ENCODE results near the gene PCGF3. TPM values are rescaled to one million over a fixed set of nuclear protein-coding genes. Genes with fewer than 3 reads are reported as not detected.
"Not testable (repeated sequence)": the region's sequence is repeated elsewhere in the genome, so short reads cannot be mapped to it uniquely, and the experiment has no call there.

Gene PCGF3
- total RNA-seq, 1 experiment from 2014 or later, result 66.3 TPM

DNA sequence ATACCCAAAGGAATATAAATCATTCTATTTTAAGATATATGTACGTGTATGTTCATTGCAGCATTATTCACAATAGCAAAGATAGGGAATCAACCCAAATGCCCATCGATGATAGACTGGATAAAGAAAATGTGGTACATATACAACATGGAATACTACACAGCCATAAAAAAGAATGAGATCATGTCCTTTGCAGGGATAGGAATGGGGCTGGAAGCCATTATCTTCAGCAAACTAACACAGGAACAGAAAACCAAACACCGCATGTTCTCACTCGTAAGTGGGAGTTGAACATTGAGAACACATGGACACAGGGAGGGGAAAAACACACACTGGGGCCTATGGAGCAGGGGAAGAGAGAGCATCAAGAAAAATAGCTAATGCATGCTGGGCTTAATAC is 101.3 kb downstream of the PCGF3 start:
- H3K27ac ChIP-seq (ENCODE audit: low read depth, low read length); RAD21 ChIA-PET (ENCODE audit: low non-redundant PET in 1 of 2, low total read pairs in 2 of 2, uncharacterized antibody in 2 of 2, unreplicated experiment in 2 of 2); H3K9me3 ChIP-seq (ENCODE audit: control insufficient read depth in 1 of 2, insufficient read depth in 1 of 2, low read depth in 1 of 2, low read length in 2 of 2); H3K9me2 ChIP-seq (ENCODE audit: insufficient read depth); H2AFZ ChIP-seq (ENCODE audit: low read depth, low read length, poor library complexity, severe bottlenecking); POLR2A ChIA-PET; H3K9ac ChIP-seq (ENCODE audit: low read length); DNase-seq (ENCODE audit: low read depth, low spot score); intact Hi-C loops (cut with micrococcal nuclease); H3K27me3 ChIP-seq (ENCODE audit: insufficient read depth, low read length); H3K4me1 ChIP-seq (ENCODE audit: control insufficient read depth in 1 of 2, insufficient read depth in 2 of 2, low read length in 2 of 2); H3K79me2 ChIP-seq (ENCODE audit: insufficient read depth, low read length); ATAC-seq; H3K4me2 ChIP-seq (ENCODE audit: low read length); BruUV-seq (replicated peaks); H4K20me1 ChIP-seq (ENCODE audit: insufficient read depth); H3K36me3 ChIP-seq (ENCODE audit: control insufficient read depth in 1 of 2, insufficient read depth in 2 of 2, low read length in 2 of 2); H3K4me3 ChIP-seq (replicated peaks in 1 of 2; ENCODE audit: low read depth in 1 of 2, low read length in 2 of 2); CTCF ChIA-PET: not testable (repeated sequence)

DNA sequence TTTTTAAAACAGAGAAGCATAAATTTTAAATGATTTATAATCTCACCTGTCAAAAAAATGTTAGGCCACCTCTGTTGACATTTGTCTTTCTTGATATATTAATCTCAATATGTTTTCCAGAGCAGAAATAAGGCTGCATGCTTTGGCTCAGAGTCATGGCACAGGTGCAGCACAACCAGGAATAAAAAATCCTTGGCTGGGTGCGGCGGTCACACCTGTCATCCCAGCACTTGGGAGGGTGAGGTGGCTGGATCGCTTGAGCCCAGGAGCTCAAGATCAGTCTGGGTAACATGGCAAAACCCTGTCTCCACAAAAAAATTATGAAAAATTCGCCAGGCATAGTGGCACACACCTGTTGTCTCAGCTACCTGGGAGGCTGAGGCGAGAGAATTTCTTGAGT is 102.2 kb downstream of the PCGF3 start:
- intact Hi-C loops (cut with micrococcal nuclease), result no loop called here
- no peak overlapping the region for H3K27ac ChIP-seq (ENCODE audit: low read depth, low read length)
- no peaks in the 10 kb centered on the region for H3K4me1 ChIP-seq (ENCODE audit: control insufficient read depth in 1 of 2, insufficient read depth in 2 of 2, low read length in 2 of 2)
- H3K36me3 ChIP-seq (ENCODE audit: control insufficient read depth in 1 of 2, insufficient read depth in 2 of 2, low read length in 2 of 2), result no peaks in the 10 kb centered on the region
- no peak overlapping the region for H3K4me3 ChIP-seq (replicated peaks in 1 of 2; ENCODE audit: low read depth in 1 of 2, low read length in 2 of 2)
- no peaks in the 10 kb centered on the region for H3K27me3 ChIP-seq (ENCODE audit: insufficient read depth, low read length)
- no TSS peak for BruUV-seq (replicated peaks)
- DNase-seq (ENCODE audit: low read depth, low spot score) (no peak), ATAC-seq (no peak)
- no peak overlapping the region for H2AFZ ChIP-seq (ENCODE audit: low read depth, low read length, poor library complexity, severe bottlenecking)
- no peaks in the 10 kb centered on the region for H3K79me2 ChIP-seq (ENCODE audit: insufficient read depth, low read length)
- CTCF ChIA-PET, result no interaction called here
- H3K9me3 ChIP-seq (ENCODE audit: control insufficient read depth in 1 of 2, insufficient read depth in 1 of 2, low read depth in 1 of 2, low read length in 2 of 2), result no peaks in the 10 kb centered on the region
- H3K9me2 ChIP-seq (ENCODE audit: insufficient read depth), result no peaks in the 10 kb centered on the region
- H3K9ac ChIP-seq (ENCODE audit: low read length), result no peak overlapping the region
- POLR2A ChIA-PET, result no interaction called here
- H3K4me2 ChIP-seq (ENCODE audit: low read length), result no peak overlapping the region
- no peaks in the 10 kb centered on the region for H4K20me1 ChIP-seq (ENCODE audit: insufficient read depth)
- RAD21 ChIA-PET (ENCODE audit: low non-redundant PET in 1 of 2, low total read pairs in 2 of 2, uncharacterized antibody in 2 of 2, unreplicated experiment in 2 of 2), result no interaction called here
- TF ChIP-seq, protein P1, sequence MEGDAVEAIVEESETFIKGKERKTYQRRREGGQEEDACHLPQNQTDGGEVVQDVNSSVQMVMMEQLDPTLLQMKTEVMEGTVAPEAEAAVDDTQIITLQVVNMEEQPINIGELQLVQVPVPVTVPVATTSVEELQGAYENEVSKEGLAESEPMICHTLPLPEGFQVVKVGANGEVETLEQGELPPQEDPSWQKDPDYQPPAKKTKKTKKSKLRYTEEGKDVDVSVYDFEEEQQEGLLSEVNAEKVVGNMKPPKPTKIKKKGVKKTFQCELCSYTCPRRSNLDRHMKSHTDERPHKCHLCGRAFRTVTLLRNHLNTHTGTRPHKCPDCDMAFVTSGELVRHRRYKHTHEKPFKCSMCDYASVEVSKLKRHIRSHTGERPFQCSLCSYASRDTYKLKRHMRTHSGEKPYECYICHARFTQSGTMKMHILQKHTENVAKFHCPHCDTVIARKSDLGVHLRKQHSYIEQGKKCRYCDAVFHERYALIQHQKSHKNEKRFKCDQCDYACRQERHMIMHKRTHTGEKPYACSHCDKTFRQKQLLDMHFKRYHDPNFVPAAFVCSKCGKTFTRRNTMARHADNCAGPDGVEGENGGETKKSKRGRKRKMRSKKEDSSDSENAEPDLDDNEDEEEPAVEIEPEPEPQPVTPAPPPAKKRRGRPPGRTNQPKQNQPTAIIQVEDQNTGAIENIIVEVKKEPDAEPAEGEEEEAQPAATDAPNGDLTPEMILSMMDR (IDR thresholded peaks at IDR 0.05 in 2 of 3, conservative IDR thresholded peaks at IDR 0.05 in 1 of 3; ENCODE audit: borderline replicate concordance in 1 of 3, insufficient read depth in 1 of 3, low read depth in 2 of 3, low read length in 2 of 3), result no peak
- TF ChIP-seq ZBTB33 (IDR thresholded peaks at IDR 0.05; ENCODE audit: extremely low read depth, insufficient replicate concordance, low read length), result no peak
- no peak for TF ChIP-seq CEBPB (IDR thresholded peaks at IDR 0.05; ENCODE audit: low read depth)
- TF ChIP-seq MAX (IDR thresholded peaks at IDR 0.05), result no peak
- no peak for TF ChIP-seq SRF (IDR thresholded peaks at IDR 0.05; ENCODE audit: low read depth)
- no peak for TF ChIP-seq CBX3 (IDR thresholded peaks at IDR 0.05; ENCODE audit: low read depth)
- no peak for TF ChIP-seq ELF1 (IDR thresholded peaks at IDR 0.05; ENCODE audit: borderline replicate concordance, low read depth)
- no peak for TF ChIP-seq POLR2AphosphoS5 (IDR thresholded peaks at IDR 0.05; ENCODE audit: low read depth, low read length)
- TF ChIP-seq RAD21 (IDR thresholded peaks at IDR 0.05; ENCODE audit: low read depth), result no peak
- TF ChIP-seq, protein P2, sequence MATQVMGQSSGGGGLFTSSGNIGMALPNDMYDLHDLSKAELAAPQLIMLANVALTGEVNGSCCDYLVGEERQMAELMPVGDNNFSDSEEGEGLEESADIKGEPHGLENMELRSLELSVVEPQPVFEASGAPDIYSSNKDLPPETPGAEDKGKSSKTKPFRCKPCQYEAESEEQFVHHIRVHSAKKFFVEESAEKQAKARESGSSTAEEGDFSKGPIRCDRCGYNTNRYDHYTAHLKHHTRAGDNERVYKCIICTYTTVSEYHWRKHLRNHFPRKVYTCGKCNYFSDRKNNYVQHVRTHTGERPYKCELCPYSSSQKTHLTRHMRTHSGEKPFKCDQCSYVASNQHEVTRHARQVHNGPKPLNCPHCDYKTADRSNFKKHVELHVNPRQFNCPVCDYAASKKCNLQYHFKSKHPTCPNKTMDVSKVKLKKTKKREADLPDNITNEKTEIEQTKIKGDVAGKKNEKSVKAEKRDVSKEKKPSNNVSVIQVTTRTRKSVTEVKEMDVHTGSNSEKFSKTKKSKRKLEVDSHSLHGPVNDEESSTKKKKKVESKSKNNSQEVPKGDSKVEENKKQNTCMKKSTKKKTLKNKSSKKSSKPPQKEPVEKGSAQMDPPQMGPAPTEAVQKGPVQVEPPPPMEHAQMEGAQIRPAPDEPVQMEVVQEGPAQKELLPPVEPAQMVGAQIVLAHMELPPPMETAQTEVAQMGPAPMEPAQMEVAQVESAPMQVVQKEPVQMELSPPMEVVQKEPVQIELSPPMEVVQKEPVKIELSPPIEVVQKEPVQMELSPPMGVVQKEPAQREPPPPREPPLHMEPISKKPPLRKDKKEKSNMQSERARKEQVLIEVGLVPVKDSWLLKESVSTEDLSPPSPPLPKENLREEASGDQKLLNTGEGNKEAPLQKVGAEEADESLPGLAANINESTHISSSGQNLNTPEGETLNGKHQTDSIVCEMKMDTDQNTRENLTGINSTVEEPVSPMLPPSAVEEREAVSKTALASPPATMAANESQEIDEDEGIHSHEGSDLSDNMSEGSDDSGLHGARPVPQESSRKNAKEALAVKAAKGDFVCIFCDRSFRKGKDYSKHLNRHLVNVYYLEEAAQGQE (IDR thresholded peaks at IDR 0.05; ENCODE audit: low read depth), result no peak
- no peak for TF ChIP-seq SIN3A (IDR thresholded peaks at IDR 0.05; ENCODE audit: low read depth)
- TF ChIP-seq FOSL1 (IDR thresholded peaks at IDR 0.05; ENCODE audit: low read depth), result no peak
- no peak for TF ChIP-seq POLR2A (IDR thresholded peaks at IDR 0.05; ENCODE audit: borderline replicate concordance, extremely low read depth, insufficient read depth, insufficient read length)
- no peak for TF ChIP-seq EZH2 (IDR thresholded peaks at IDR 0.05)
